ENCODE measurements around the gene DHX35.

DHX35 gene

GRCh38 chr20:38947931-38948362 is 14.2 kb upstream of the DHX35 start:
- in situ Hi-C loops (cut with MboI; ENCODE audit: low pct_unique_long_range_greater_than_20kb, low sequenced_read_pairs, unreplicated experiment), result no loop called here
- no peak for DNase-seq (ENCODE audit: low spot score)
- no peak for TF ChIP-seq CTCF (IDR thresholded peaks at IDR 0.05; ENCODE audit: extremely low read depth, insufficient read depth, missing control alignments)

- in situ Hi-C loops (cut with MboI; ENCODE audit: low pct_unique_long_range_greater_than_20kb, low sequenced_read_pairs, unreplicated experiment), result no loop called here
- no peak for DNase-seq (ENCODE audit: low spot score)
- no peak for TF ChIP-seq CTCF (IDR thresholded peaks at IDR 0.05; ENCODE audit: extremely low read depth, insufficient read depth, missing control alignments)
Observed at GRCh38 chr20:38950254-38950653, 11.9 kb upstream of the DHX35 start.

GRCh38 chr20:38951611-38952010 is 10.5 kb upstream of the DHX35 start:
- in situ Hi-C loops (cut with MboI; ENCODE audit: low pct_unique_long_range_greater_than_20kb, low sequenced_read_pairs, unreplicated experiment), result no loop called here
- TF ChIP-seq CTCF (IDR thresholded peaks at IDR 0.05; ENCODE audit: extremely low read depth, insufficient read depth, missing control alignments), result no peak
- no peak for DNase-seq (ENCODE audit: low spot score)

GRCh38 chr20:38952153-38952552 is 10.0 kb upstream of the DHX35 start:
- in situ Hi-C loops (cut with MboI; ENCODE audit: low pct_unique_long_range_greater_than_20kb, low sequenced_read_pairs, unreplicated experiment), result no loop called here

GRCh38 chr20:38953630-38954340 is 8.4 kb upstream of the DHX35 start:
- no peak for TF ChIP-seq CTCF (IDR thresholded peaks at IDR 0.05; ENCODE audit: extremely low read depth, insufficient read depth, missing control alignments)
- in situ Hi-C loops (cut with MboI; ENCODE audit: low pct_unique_long_range_greater_than_20kb, low sequenced_read_pairs, unreplicated experiment), result no loop called here
- DNase-seq (ENCODE audit: low spot score), result no peak

More at GRCh38 chr20:38952153-38952552, 10.0 kb upstream of the DHX35 start:
- no peak for DNase-seq (ENCODE audit: low spot score)
- no peak for TF ChIP-seq CTCF (IDR thresholded peaks at IDR 0.05; ENCODE audit: extremely low read depth, insufficient read depth, missing control alignments)

GRCh38 chr20:38957235-38957876 is 4.8 kb upstream of the DHX35 start:
- no peak for DNase-seq (ENCODE audit: low spot score)
- TF ChIP-seq CTCF (IDR thresholded peaks at IDR 0.05; ENCODE audit: extremely low read depth, insufficient read depth, missing control alignments), result no peak
- in situ Hi-C loops (cut with MboI; ENCODE audit: low pct_unique_long_range_greater_than_20kb, low sequenced_read_pairs, unreplicated experiment), result no loop called here
